HepG2 (cell line): ENCODE data around the gene FZD4.

Experiments used
- ATF1 ChIP-seq: IDR thresholded peaks from 2 replicates; pipeline ENCODE4 v1.6.1; 2016; ENCODE audit warnings: mild to moderate bottlenecking, control low read depth
- HNRNPUL1 ChIP-seq: fragments of 200-400 bp; formaldehyde crosslinking; IDR thresholded peaks from 2 replicates; pipeline ENCODE4 v1.6.1; 2017; ENCODE audit warnings: low read depth, mild to moderate bottlenecking, low read length, moderate library complexity
- JARID2 ChIP-seq: sonication (generic); formaldehyde crosslinking; IDR thresholded peaks from 2 replicates; pipeline ENCODE4 v1.8.1; 2023; ENCODE audit warnings: missing genetic modification reagents, inconsistent platforms; ENCODE audit not compliant: insufficient replicate concordance
- MAFF ChIP-seq: IDR thresholded peaks from 2 replicates; pipeline ENCODE4 v1.6.1; 2011; ENCODE audit warnings: low read depth, low read length, improper control_type of control experiment
- NR0B2 ChIP-seq: sonication (generic); formaldehyde crosslinking; IDR thresholded peaks from 2 replicates; pipeline ENCODE4 v1.4.0; 2020; ENCODE audit warnings: mild to moderate bottlenecking, missing genetic modification reagents
- ONECUT2 ChIP-seq: sonication (generic); formaldehyde crosslinking; IDR thresholded peaks from 2 replicates; pipeline ENCODE4 v1.4.0; 2020; ENCODE audit warnings: missing genetic modification reagents
- ZNF572 ChIP-seq: sonication (generic); formaldehyde crosslinking; IDR thresholded peaks from 2 replicates; pipeline ENCODE4 v1.5.1; 2020; ENCODE audit warnings: mild to moderate bottlenecking, missing genetic modification reagents

- TF ChIP-seq ZNF572 (CRISPR knock-in tag) (no peak), NR0B2 (no peak), MAFF (no peak), ONECUT2 (CRISPR knock-in tag) (no peak), HNRNPUL1 (no peak), JARID2 (CRISPR knock-in tag) (no peak), ATF1 (CRISPR knock-in tag) (no peak)
Measured at GRCh38 chr11:86919557-86920210, 35.5 kb downstream of the FZD4 start.
